HepG2 (cell line): ENCODE results near the gene TUBB3.

Experiments used
- BRCA1 ChIP-seq: sonication (generic); formaldehyde crosslinking; IDR thresholded peaks from 2 replicates; pipeline ENCODE4 v1.4.0; 2020; ENCODE audit warnings: missing genetic modification reagents
- CC2D1A ChIP-seq: sonication (generic); formaldehyde crosslinking; IDR thresholded peaks from 2 replicates; pipeline ENCODE4 v1.8.1; 2023; ENCODE audit warnings: mild to moderate bottlenecking, missing genetic modification reagents
- CTCF ChIP-seq: sonication (generic); formaldehyde crosslinking; IDR thresholded peaks from 2 replicates; pipeline ENCODE4 v1.5.0; 2020; ENCODE audit warnings: mild to moderate bottlenecking, missing genetic modification reagents, moderate library complexity
- EP300 ChIP-seq, 3 experiments: sonication (generic) in 1 of 3; formaldehyde crosslinking in 1 of 3; IDR thresholded peaks; 2 replicates each; pipeline versions ENCODE4 v1.5.1 to v1.6.1; 2011 to 2020; ENCODE audit warnings: low read depth in 2 of 3, low read length in 2 of 3, borderline replicate concordance in 1 of 3, improper control_type of control experiment in 1 of 3, mild to moderate bottlenecking in 1 of 3, missing genetic modification reagents in 1 of 3, moderate library complexity in 1 of 3
- MAFK ChIP-seq, 2 experiments: IDR thresholded peaks in 1 of 2; conservative IDR thresholded peaks in 1 of 2; 2 replicates each; pipeline ENCODE4 v1.6.1; 2011; ENCODE audit warnings: improper control_type of control experiment in 2 of 2, low read length in 2 of 2
- NR3C1 ChIP-seq: sonication (generic); formaldehyde crosslinking; IDR thresholded peaks from 2 replicates; pipeline ENCODE4 v1.4.0; 2020; ENCODE audit warnings: missing genetic modification reagents
- POLR2AphosphoS5 ChIP-seq: IDR thresholded peaks from 2 replicates; pipeline ENCODE4 v1.6.1; 2012; ENCODE audit warnings: low read depth, low read length
- SIN3A ChIP-seq: IDR thresholded peaks from 2 replicates; pipeline ENCODE4 v1.6.1; 2011; ENCODE audit warnings: low read depth, mild to moderate bottlenecking, control low read depth, low read length, borderline replicate concordance
- ZNF563 ChIP-seq: sonication (generic); formaldehyde crosslinking; IDR thresholded peaks from 2 replicates; pipeline ENCODE4 v1.8.0; 2022; ENCODE audit warnings: mild to moderate bottlenecking, moderate library complexity, missing genetic modification reagents
- ZNF782 ChIP-seq: sonication (generic); formaldehyde crosslinking; IDR thresholded peaks from 2 replicates; pipeline ENCODE4 v1.4.0; 2020; ENCODE audit warnings: missing genetic modification reagents, mild to moderate bottlenecking, borderline replicate concordance
- TF ChIP-seq, protein P1 (sequence below): sonication (generic); formaldehyde crosslinking; IDR thresholded peaks from 2 replicates; pipeline ENCODE4 v1.8.1; 2023; ENCODE audit warnings: missing genetic modification reagents, inconsistent platforms, borderline replicate concordance
- TF ChIP-seq, protein P2 (sequence below): sonication (generic); formaldehyde crosslinking; IDR thresholded peaks from 2 replicates; pipeline ENCODE4 v1.4.0; 2020; ENCODE audit warnings: missing genetic modification reagents, borderline replicate concordance
- TF ChIP-seq, protein P3 (sequence below): sonication (generic); formaldehyde crosslinking; conservative IDR thresholded peaks from 2 replicates; pipeline ENCODE4 v1.4.0; 2020; ENCODE audit warnings: missing genetic modification reagents
- TF ChIP-seq, protein P4 (sequence below): IDR thresholded peaks from 2 replicates; pipeline ENCODE4 v1.6.1; 2016

DNA sequence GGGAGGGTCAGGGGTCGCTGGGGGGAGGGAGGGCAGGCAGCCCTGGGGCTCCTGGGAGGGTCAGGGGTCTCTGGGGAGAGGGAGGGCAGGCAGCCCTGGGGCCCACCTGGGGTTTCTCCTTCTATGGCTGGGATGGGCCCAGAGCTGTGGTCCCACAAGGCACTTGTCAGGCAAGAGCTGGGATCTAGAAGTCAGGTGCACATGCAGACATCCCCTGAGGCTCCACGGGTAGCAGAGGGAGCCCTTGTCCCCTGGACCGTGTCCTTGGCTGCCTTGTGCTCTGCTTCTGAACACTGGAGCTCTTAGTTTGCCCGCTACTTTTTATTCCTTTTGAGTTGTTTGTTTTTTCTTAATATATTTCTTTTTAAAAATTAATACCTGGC lies 1.8 kb downstream of the TUBB3 start:
- TF ChIP-seq CC2D1A (CRISPR knock-in tag): no peak
- TF ChIP-seq, protein P1, sequence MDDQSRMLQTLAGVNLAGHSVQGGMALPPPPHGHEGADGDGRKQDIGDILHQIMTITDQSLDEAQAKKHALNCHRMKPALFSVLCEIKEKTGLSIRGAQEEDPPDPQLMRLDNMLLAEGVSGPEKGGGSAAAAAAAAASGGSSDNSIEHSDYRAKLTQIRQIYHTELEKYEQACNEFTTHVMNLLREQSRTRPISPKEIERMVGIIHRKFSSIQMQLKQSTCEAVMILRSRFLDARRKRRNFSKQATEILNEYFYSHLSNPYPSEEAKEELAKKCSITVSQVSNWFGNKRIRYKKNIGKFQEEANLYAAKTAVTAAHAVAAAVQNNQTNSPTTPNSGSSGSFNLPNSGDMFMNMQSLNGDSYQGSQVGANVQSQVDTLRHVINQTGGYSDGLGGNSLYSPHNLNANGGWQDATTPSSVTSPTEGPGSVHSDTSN: no peak
- TF ChIP-seq, protein P2, sequence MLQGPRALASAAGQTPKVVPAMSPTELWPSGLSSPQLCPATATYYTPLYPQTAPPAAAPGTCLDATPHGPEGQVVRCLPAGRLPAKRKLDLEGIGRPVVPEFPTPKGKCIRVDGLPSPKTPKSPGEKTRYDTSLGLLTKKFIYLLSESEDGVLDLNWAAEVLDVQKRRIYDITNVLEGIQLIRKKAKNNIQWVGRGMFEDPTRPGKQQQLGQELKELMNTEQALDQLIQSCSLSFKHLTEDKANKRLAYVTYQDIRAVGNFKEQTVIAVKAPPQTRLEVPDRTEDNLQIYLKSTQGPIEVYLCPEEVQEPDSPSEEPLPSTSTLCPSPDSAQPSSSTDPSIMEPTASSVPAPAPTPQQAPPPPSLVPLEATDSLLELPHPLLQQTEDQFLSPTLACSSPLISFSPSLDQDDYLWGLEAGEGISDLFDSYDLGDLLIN (CRISPR knock-in tag): no peak
- no peak for TF ChIP-seq POLR2AphosphoS5
- TF ChIP-seq CTCF: no peak
- no peak for TF ChIP-seq MAFK (conservative IDR thresholded peaks at IDR 0.05 in 1 of 2, IDR thresholded peaks at IDR 0.05 in 1 of 2; ENCODE audit: low read length in 2 of 2)
- no peak for TF ChIP-seq EP300 (IDR thresholded peaks at IDR 0.05; ENCODE audit: low read depth in 2 of 2, low read length in 2 of 2)
- no peak for TF ChIP-seq EP300 (CRISPR knock-in tag; IDR thresholded peaks at IDR 0.05; ENCODE audit: borderline replicate concordance)
- no peak for TF ChIP-seq BRCA1 (CRISPR knock-in tag)
- no peak for TF ChIP-seq ZNF563
- TF ChIP-seq, protein P3, sequence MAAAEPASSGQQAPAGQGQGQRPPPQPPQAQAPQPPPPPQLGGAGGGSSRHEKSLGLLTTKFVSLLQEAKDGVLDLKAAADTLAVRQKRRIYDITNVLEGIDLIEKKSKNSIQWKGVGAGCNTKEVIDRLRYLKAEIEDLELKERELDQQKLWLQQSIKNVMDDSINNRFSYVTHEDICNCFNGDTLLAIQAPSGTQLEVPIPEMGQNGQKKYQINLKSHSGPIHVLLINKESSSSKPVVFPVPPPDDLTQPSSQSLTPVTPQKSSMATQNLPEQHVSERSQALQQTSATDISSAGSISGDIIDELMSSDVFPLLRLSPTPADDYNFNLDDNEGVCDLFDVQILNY (CRISPR knock-in tag): no peak
- no peak for TF ChIP-seq NR3C1
- TF ChIP-seq ZNF782: no peak
- TF ChIP-seq, protein P4, sequence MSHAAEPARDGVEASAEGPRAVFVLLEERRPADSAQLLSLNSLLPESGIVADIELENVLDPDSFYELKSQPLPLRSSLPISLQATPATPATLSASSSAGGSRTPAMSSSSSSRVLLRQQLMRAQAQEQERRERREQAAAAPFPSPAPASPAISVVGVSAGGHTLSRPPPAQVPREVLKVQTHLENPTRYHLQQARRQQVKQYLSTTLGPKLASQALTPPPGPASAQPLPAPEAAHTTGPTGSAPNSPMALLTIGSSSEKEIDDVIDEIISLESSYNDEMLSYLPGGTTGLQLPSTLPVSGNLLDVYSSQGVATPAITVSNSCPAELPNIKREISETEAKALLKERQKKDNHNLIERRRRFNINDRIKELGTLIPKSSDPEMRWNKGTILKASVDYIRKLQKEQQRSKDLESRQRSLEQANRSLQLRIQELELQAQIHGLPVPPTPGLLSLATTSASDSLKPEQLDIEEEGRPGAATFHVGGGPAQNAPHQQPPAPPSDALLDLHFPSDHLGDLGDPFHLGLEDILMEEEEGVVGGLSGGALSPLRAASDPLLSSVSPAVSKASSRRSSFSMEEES (CRISPR knock-in tag): no peak
- no peak for TF ChIP-seq SIN3A
